A549 (cell line): ENCODE measurements around the gene CHPF2. TPM values are rescaled to one million over a fixed set of nuclear protein-coding genes. Genes with fewer than 3 reads are reported as not detected.

Experiments used
- ATAC-seq, 2 experiments: fragments of 200-7000 bp in 1 of 2; fragments of >200 bp in 1 of 2; cut with Nextera tagmentation in 1 of 2; cut with Tn5 transposase in 1 of 2; 3 replicates each; pipeline versions ENCODE4 v1.8.0 to v1.9.1; 2018 to 2020; ENCODE audit warnings: mild to moderate bottlenecking in 1 of 2, moderate library complexity in 1 of 2
- CTCF ChIA-PET: fragments of 300-600 bp; sonication (Branson Sonifier 250); formaldehyde crosslinking; extraction: SDS; loops from one replicate; lab custom pipeline; 2021; ENCODE audit warnings: antibody characterized with exemption, inconsistent platforms; lab: Yijun Ruan, JAX
- POLR2A ChIA-PET: fragments of 350-600 bp; formaldehyde crosslinking; extraction: SDS; loops from one replicate; lab custom pipeline; 2021; ENCODE audit warnings: antibody characterized with exemption, inconsistent platforms; lab: Yijun Ruan, JAX
- DNase-seq, 2 experiments: peaks; one replicate each; pipeline versions ENCODE4 v3.0.0 to v3.0.0-alpha.2; 2011 to 2016; ENCODE audit warnings: low read depth in 1 of 2, low spot score in 1 of 2
- FAIRE-seq: peaks from 2 replicates; lab custom pipeline; 2011; peaks lifted over from hg19 to GRCh38; lab: Jason Lieb, UNC
- H3K27ac ChIP-seq, 2 experiments: fragments of >200 bp; sonication (Bioruptor Twin); formaldehyde crosslinking; 3 replicates each; pipeline ENCODE4 v1.5.1; 2016 to 2017
- H3K4me1 ChIP-seq: fragments of >200 bp; sonication (Bioruptor Twin); formaldehyde crosslinking; 3 replicates; pipeline ENCODE4 v1.6.1; 2016
- H3K4me2 ChIP-seq: fragments of >200 bp; sonication (Bioruptor Twin); formaldehyde crosslinking; 3 replicates; pipeline ENCODE4 v1.6.1; 2016
- H3K4me3 ChIP-seq: fragments of >200 bp; sonication (Bioruptor Twin); formaldehyde crosslinking; 3 replicates; pipeline ENCODE4 v1.5.1; 2016
- H3K9me3 ChIP-seq: fragments of >200 bp; sonication (Bioruptor Twin); formaldehyde crosslinking; 3 replicates; pipeline ENCODE4 v1.6.1; 2016
- CHD4 ChIP-seq: fragments of 200-600 bp; sonication (generic); IDR thresholded peaks from 2 replicates; pipeline ENCODE4 v1.6.1; 2016; ENCODE audit warnings: antibody characterized with exemption, mild to moderate bottlenecking, borderline replicate concordance
- CTCF ChIP-seq: fragments of >200 bp; sonication (Bioruptor Twin); formaldehyde crosslinking; IDR thresholded peaks from 3 replicates; pipeline ENCODE4 v1.5.1; 2016
- ELK1 ChIP-seq: fragments of 150-350 bp; IDR thresholded peaks from 2 replicates; pipeline ENCODE4 v1.6.1; 2014; ENCODE audit warnings: low read depth, mild to moderate bottlenecking, low read length
- FOSL2 ChIP-seq, 2 experiments: fragments of 450-650 bp in 1 of 2; fragments of >200 bp in 1 of 2; sonication (Bioruptor Twin) in 1 of 2; formaldehyde crosslinking; IDR thresholded peaks; 2 replicates each; pipeline versions ENCODE4 v1.5.0 to v1.6.1; 2016 to 2020; ENCODE audit warnings: mild to moderate bottlenecking in 1 of 2, moderate library complexity in 1 of 2
- GATA3 ChIP-seq: IDR thresholded peaks from 2 replicates; pipeline ENCODE4 v1.6.1; 2012; ENCODE audit warnings: borderline replicate concordance
- HDAC2 ChIP-seq: fragments of 200-600 bp; sonication (generic); IDR thresholded peaks from 2 replicates; pipeline ENCODE4 v1.6.1; 2016
- JUN ChIP-seq, 2 experiments: fragments of >200 bp; sonication (Bioruptor Twin); formaldehyde crosslinking; IDR thresholded peaks; 2 replicates in 1 of 2; 3 replicates in 1 of 2; pipeline ENCODE4 v1.6.1; 2016 to 2017
- MAFK ChIP-seq: fragments of 450-650 bp; IDR thresholded peaks from 2 replicates; pipeline ENCODE4 v1.6.1; 2014; ENCODE audit not compliant: partially characterized antibody
- MAZ ChIP-seq: fragments of 150-350 bp; IDR thresholded peaks from 2 replicates; pipeline ENCODE4 v1.6.1; 2014; ENCODE audit warnings: antibody characterized with exemption, low read depth, low read length, borderline replicate concordance
- NPAS2 ChIP-seq: fragments of 250-450 bp; sonication (Bioruptor Pico); IDR thresholded peaks from 2 replicates; pipeline ENCODE4 v1.8.0; 2022; ENCODE audit warnings: mild to moderate bottlenecking, moderate library complexity, borderline replicate concordance
- POLR2AphosphoS2 ChIP-seq: conservative IDR thresholded peaks from 2 replicates; pipeline ENCODE4 v1.6.1; 2012; ENCODE audit warnings: low read length, improper control_type of control experiment, inconsistent platforms
- RAD21 ChIP-seq, 2 experiments: fragments of >200 bp in 1 of 2; sonication (Bioruptor Twin) in 1 of 2; formaldehyde crosslinking in 1 of 2; IDR thresholded peaks in 1 of 2; conservative IDR thresholded peaks in 1 of 2; 2 replicates in 1 of 2; 3 replicates in 1 of 2; pipeline ENCODE4 v1.6.1; 2012 to 2018; ENCODE audit warnings: inconsistent platforms in 1 of 2
- RCOR1 ChIP-seq: fragments of 150-350 bp; IDR thresholded peaks from 2 replicates; pipeline ENCODE4 v1.6.1; 2014; ENCODE audit warnings: antibody characterized with exemption, low read length, low read depth
- TFCP2L1 ChIP-seq: fragments of 250-450 bp; sonication (Bioruptor Pico); IDR thresholded peaks from 2 replicates; pipeline ENCODE4 v1.5.0; 2021; ENCODE audit warnings: mild to moderate bottlenecking
- ZC3H11A ChIP-seq: fragments of 450-650 bp; IDR thresholded peaks from 2 replicates; pipeline ENCODE4 v1.6.1; 2014; ENCODE audit warnings: antibody characterized with exemption, mild to moderate bottlenecking
- ZSCAN20 ChIP-seq: fragments of 250-450 bp; sonication (Bioruptor Pico); IDR thresholded peaks from 2 replicates; pipeline ENCODE4 v1.8.0; 2022; ENCODE audit warnings: mild to moderate bottlenecking, moderate library complexity
- WGBS: methylation state at CpG from one replicate; pipeline ENCODE4 v1.1.6; 2017; ENCODE audit errors: missing lambda C conversion rate; 5-methylcytosine and 5-hydroxymethylcytosine counted together
- polyA plus RNA-seq, 4 experiments: library from polyadenylated mRNA; depleted of rRNA in 3 of 4; stranded (reverse); fragments of >200 nt; fragmentation: RNase III in 1 of 4; extraction: RNeasy Plus Mini Kit Qiagen cat#74134 plus additional on column Dnase treatment in 1 of 4; gene quantifications; 2 replicates in 3 of 4; 3 replicates in 1 of 4; pipeline ENCODE4 v1.2.3, GENCODE V29; 2011 to 2017
- TF ChIP-seq, protein P1 (sequence below): fragments of >200 bp; sonication (Bioruptor Twin); formaldehyde crosslinking; IDR thresholded peaks from 3 replicates; pipeline ENCODE4 v1.6.1; 2016
- TF ChIP-seq, protein P2 (sequence below): IDR thresholded peaks from 2 replicates; pipeline ENCODE4 v1.6.1; 2012

CHPF2 gene
- polyA plus RNA-seq, 2 of the 4 experiments (the other 2 are of a cell fraction): 14.9 to 29.6 TPM

DNA sequence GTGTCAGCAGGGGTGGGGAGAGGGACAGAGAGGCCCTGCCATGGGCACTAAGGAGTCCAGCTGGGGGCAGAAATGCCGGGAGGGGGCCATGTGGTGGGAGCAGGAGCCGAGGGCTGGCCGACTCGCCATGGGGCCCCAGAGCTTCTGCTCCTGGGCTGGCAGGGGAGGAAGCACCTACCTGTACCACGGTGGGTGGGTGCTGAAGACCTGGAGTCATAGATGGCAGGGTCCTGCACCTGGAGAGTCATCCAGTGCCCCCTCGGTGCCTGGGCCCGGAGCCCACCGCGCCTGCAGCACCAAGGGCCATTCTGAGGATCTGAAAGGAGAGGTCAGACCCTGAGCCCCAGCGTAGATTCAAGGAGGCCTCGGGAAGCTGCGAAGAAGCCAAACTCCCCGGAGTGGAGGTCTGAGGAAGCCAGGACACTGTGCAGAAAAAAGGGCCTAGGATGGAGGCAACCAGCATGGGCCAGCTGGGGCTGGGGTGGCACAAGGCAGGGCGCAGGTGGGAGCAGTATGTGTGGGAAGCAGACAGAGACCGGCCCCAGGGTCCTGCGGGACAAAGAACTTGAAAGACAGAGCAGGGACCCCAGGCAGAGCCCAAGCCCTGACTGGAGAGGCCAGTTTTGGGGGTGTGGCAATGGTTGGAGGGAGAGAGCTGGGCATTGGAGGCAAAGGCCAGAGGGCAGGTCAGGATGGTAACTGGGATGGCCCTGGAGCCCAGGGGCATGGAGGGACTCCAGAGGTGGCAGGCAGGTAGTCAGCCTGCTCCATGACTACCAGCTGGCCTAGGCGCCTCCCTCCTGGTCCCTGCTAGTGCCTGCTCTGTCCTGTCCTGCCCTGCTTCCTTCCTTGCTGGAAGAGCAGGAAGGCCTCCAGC is 42.9 kb downstream of the CHPF2 start (continued):
- no peak for TF ChIP-seq CHD4
- no peak for TF ChIP-seq HDAC2
- TF ChIP-seq FOSL2 (IDR thresholded peaks at IDR 0.05): no peak
- TF ChIP-seq FOSL2 (CRISPR knock-in tag; IDR thresholded peaks at IDR 0.05): no peak
- TF ChIP-seq, protein P1, sequence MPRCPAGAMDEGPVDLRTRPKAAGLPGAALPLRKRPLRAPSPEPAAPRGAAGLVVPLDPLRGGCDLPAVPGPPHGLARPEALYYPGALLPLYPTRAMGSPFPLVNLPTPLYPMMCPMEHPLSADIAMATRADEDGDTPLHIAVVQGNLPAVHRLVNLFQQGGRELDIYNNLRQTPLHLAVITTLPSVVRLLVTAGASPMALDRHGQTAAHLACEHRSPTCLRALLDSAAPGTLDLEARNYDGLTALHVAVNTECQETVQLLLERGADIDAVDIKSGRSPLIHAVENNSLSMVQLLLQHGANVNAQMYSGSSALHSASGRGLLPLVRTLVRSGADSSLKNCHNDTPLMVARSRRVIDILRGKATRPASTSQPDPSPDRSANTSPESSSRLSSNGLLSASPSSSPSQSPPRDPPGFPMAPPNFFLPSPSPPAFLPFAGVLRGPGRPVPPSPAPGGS: no peak
- TF ChIP-seq, protein P2, sequence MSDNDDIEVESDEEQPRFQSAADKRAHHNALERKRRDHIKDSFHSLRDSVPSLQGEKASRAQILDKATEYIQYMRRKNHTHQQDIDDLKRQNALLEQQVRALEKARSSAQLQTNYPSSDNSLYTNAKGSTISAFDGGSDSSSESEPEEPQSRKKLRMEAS: no peak
- no peak for TF ChIP-seq ELK1

- TF ChIP-seq RCOR1 (no peak), JUN (IDR thresholded peaks at IDR 0.05) (no peak), NPAS2 (CRISPR knock-in tag) (no peak), RAD21 (conservative IDR thresholded peaks at IDR 0.05 in 1 of 2, IDR thresholded peaks at IDR 0.05 in 1 of 2) (no peak), ZSCAN20 (CRISPR knock-in tag) (no peak), GATA3 (no peak), TFCP2L1 (CRISPR knock-in tag) (no peak), POLR2AphosphoS2 (no peak), ZC3H11A (no peak), MAZ (no peak), MAFK (no peak), CTCF (no peak)
- DNase-seq: no peak
- H3K9me3 ChIP-seq: no peaks in the 10 kb centered on the region
- H3K4me2 ChIP-seq: peak overlapping the region; percentile 90
- FAIRE-seq: no peak
- H3K4me1 ChIP-seq: peaks cover 16% of the 10 kb centered on the region; the same call in 2 of the 3 replicates
- H3K27ac ChIP-seq: peak overlapping the region; percentile 78 to 95; a peak in 5 of 6 replicates
- peak overlapping the region; percentile 79 for H3K4me3 ChIP-seq
- ChIA-PET CTCF (no interaction called here), POLR2A (no interaction called here)
- WGBS: 40% methylated on average over 8 of the region's 10 CpGs
- ATAC-seq: peak in 1 of 2 experiments; percentile 6; a peak in 3 of 6 replicates
Observed at GRCh38 chr7:151275813-151276577, 43.7 kb downstream of the CHPF2 start.
